HG02938 (cell line): ENCODE measurements around the gene TNS4.

Experiments
- ATAC-seq: cut with Tn5 transposase; IDR thresholded peaks from one replicate; pipeline ENCODE4 v1.9.1; 2021; ENCODE audit warnings: mild to moderate bottlenecking, moderate library complexity; ENCODE audit not compliant: unreplicated experiment

The TNS4 gene

DNA sequence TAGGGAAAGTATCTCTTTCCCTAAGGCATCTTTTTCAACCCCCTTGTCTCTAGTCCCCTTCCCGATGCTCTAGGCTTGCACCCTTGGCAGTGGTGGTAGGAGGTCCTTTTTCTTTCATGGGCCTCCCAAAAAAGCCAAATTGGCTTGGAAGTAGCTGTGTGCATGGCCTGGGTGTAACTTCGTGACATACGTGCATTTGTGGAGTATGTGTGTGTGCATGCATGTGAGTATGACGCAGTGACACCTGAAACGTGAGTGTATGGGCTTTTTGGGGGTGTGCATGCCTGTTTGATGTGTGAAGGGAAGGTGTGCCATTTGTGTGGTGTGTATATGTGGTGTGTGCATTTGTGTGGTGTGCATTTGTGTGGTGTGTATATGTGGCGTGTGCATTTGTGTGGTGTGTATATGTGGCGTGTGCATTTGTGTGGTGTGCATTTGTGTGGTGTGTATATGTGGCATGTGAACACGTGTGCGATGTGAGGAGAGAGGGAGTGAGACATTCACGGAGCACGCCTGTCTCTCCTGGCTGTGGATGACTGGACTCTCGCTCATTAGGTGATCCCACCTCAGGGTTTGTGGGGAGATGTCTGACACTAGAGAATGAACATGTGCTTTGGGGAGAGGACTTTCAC lies 42.5 kb downstream of the TNS4 start:
- ATAC-seq = no peak

DNA sequence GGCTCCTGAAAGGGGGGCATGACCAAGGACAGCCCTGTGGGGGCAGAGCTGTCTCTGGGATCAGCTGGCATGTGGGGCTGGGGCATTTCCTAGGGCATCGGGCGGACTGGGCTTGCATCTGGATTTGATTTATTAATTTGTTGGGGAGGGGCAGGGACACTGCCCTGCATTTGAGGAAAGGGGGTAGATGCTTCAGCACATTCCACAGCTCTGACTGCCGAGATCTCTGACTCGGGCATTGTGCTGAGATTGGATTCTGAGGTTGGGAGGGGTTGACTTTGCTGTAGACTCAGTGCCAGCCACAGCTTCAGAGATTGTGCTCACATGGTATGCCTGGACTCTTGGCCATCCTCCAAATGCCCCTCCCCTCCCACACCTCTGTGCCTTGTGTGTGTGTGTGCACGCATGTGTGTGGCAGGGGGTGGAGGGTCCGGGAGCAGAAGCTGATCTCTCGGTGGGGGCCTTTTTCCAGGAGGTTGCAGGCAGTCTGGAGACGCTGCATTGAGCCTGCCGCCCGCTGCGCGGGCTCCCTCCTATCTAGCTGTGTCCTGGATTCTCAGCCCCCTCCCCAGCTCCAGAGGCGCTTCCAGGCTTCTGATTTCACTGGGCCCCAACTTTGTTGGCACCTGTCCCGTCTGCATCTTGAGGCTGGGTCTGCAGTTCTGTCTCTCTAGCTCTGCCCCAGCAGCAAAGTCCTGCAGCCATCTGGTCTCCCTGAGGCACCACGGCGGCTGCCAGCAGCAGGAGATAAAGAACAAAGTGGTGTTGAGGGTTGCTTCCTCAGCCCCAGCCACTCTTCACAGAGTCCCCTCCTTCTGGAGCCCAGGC lies 43.2 kb downstream of the TNS4 start:
- no peak for ATAC-seq

DNA sequence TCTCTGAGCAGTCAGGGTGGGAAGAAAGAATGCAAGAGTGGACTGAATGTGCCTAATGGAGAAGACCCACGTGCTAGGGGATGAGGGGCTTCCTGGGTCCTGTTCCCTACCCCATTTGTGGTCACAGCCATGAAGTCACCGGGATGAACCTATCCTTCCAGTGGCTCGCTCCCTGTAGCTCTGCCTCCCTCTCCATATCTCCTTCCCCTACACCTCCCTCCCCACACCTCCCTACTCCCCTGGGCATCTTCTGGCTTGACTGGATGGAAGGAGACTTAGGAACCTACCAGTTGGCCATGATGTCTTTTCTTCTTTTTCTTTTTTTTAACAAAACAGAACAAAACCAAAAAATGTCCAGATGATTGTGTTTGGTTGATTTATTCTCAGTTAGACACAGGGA lies 44.1 kb downstream of the TNS4 start:
- no peak for ATAC-seq

DNA sequence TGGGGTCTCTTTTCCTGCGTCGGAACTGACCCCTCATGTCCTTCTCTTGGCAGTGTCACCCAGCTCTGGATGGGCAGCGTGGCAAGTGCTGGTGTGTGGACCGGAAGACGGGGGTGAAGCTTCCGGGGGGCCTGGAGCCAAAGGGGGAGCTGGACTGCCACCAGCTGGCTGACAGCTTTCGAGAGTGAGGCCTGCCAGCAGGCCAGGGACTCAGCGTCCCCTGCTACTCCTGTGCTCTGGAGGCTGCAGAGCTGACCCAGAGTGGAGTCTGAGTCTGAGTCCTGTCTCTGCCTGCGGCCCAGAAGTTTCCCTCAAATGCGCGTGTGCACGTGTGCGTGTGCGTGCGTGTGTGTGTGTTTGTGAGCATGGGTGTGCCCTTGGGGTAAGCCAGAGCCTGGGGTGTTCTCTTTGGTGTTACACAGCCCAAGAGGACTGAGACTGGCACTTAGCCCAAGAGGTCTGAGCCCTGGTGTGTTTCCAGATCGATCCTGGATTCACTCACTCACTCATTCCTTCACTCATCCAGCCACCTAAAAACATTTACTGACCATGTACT lies 44.9 kb downstream of the TNS4 start:
- no peak for ATAC-seq

DNA sequence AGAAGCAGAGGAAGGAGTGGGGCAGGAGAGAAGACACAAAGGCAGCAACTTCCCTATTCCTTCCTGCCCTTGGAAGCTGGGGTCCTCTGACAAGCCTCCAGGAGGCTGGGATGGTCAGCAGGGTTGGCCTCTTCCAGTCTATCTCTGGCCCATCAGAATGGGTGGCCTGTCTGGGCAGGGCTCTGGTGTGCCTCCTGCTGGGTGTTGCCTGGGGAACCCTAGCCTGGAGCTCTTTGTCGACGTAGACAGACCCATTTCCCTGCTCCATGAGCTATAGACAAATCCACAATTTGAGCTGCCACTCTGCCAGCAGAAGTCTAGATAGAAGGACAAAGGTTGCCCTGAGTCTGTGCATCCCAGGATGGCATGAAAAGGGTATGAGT lies 46.8 kb downstream of the TNS4 start:
- no peak for ATAC-seq

DNA sequence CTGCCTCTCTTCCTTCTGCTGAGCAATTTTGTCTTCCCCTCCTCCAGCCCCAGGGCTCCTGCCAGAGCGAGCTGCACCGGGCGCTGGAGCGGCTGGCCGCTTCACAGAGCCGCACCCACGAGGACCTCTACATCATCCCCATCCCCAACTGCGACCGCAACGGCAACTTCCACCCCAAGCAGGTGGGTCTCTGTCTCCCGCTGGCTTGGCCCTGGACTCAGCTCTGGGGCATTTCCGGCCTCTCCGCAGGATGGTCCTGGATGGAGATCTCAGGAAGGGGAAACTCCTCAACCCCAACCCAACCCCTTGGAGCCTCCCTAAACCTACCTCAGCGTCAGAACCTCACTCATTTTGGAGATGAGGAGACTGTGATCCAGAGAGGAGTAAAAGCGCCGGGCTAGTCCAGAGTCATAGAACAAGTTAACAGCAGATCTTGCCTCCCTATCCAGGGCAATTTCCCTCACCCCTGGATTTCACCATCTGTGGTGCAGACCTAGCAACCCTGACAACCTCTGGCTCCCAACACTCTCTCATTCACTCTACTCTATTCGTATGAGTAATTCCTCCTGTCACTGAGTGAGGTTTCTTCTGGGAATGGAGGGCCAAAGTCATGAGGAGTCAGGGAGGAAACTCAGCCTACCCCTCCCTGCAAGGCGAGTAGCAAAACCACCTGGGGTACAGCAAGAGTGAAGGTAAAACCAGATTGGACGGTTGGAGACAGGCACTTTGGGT lies 47.4 kb downstream of the TNS4 start:
- ATAC-seq = no peak

DNA sequence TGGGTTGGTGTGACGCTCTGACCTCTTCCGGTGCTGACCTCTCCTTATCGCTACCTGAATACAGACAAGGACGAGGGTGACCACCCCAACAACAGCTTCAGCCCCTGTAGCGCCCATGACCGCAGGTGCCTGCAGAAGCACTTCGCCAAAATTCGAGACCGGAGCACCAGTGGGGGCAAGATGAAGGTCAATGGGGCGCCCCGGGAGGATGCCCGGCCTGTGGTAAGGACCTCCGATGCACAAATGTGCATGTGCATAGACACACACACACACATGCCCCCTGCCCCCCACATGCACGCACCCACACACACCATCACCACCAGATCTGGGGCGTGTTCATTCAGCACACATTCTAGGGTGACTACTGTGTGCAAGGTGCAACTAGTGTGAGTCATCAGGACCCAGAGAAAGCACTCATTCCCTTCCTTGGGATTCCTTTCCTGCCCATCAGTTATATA lies 48.5 kb downstream of the TNS4 start:
- no peak for ATAC-seq

DNA sequence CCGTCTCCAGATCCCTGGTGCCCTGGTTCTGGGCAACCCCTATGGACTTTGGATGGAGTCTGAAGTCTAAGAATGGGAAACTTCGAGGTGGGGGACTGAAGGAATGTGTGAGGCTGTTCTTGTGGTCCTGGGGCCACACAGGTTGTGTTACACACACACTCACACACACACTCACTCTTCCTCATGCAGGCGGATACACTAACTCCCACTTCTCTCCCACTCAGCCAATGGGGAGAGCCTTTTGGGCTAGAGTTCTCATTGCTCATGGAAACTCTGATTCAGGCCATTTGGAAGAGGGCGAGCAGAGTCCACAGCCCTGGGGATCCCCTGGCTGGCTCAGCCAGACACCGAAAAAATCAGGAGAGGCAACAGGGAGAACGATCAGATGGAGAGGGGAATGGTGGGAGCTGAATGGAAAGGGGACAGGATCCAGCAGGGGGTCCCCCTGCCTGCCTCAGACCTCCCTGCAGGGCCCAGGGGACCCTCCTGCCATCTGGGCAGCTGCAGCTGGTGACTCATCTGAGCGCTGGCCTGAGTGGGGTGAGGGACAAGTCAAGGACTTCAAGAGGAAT lies 49.1 kb downstream of the TNS4 start:
- no peak for ATAC-seq

DNA sequence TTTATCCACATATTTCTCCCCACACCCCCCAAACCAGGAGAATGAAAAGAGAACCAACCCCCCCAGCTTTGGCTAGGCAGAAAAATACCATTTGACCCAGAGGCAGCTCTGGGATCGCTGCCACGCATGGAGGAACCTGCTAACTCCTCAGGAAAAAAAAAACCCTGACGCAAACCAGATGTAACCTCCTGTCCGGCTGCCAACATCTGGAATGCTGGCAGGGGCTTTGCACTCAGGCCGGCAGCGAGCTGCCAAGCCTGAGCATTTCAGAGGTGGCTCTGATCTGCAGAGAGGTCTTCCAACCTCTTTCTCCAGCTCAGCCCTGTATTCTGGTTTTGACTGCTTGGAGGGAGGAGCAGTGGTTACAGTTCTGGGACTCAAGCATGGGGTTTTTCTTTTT lies 50.0 kb downstream of the TNS4 start:
- no peak for ATAC-seq

DNA sequence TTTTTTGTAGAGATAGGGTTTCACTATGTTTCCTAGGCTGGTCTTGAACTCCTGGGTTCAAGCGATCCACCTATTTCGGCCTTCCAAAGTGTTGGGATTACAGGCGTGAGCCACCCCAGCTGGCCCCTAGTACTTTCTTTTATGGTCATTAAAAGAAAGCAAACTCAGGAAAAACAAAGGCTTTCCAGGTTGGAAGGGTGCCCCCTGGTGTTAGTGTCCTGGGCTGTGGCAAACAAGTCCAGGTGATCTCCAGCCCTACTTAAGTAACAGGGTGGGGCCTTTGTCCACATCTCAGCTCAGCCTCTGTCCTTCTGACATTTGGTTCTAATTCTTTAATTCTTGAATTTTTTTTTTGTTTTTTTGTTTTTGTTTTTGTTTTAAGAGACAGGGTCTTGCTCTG lies 51.2 kb downstream of the TNS4 start:
- no peak for ATAC-seq

DNA sequence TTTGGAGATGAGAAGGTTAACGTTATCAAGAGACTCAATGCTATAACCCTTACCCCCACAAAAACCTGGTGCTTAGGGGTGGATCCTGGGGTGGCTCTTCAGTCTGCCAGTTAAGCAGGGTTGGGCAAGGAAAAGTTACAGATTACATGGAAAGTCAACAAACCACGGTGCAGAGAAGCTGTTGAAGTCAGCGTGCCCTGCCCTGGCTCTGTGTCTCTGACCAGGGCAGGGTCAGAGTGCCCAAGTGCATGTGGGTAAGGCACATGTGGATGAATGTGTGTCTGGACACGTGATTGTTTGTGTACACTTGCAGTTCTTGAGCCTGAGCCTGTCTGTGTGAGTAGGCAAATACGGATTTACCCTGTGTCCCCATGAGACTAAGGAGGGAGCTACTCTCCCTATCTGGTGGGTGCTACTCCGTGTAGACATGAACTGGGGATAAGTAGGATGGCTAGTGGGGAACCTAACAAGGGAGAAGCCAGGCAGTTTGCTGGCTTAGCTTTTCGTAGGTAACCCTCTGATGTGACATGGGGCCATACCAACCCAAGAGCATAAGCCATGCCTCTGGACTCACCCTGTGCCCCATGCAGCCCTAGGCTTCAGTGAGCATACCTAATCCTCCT lies 52.7 kb downstream of the TNS4 start:
- ATAC-seq = no peak

DNA sequence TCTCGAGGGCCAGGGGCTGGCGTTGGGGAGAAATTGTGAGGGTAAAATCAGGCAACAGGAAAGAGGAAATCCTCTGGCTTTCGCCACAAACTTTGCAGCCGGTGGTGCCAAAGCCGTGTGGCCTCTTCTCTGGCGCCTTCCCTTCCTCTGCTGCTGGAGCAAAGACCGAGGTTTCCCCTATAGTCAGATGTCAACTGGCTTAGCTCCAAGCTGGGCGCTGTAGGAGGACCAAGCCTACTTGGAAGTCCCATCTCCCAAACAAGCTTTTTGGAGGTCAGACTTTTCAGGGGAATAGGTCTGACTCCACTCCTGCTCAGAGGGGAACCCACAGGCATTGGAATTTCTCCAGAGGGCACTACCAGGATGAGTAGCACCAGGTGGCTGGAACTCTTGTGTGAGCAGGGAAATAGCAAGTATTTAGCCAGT lies 53.2 kb downstream of the TNS4 start:
- ATAC-seq = no peak

DNA sequence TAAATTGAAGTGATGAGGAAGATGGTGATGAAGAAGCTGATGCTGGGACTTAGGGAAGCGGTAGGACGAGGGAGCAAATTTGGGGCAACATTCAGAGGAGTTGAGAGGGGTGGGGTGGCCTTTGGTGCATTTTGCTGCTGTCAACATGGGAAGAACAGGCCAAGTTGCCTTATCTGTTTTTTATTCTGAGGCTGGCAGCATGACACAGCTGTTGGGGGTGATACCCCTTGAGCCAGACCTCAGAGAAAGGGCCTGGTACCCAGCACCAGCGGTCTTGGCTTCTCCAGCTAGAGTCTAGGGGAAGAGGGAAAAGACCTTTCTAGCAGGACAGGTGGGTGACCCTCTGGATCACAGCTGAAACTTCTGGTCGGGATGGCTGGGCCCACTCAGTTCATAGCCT lies 53.6 kb downstream of the TNS4 start:
- no peak for ATAC-seq

DNA sequence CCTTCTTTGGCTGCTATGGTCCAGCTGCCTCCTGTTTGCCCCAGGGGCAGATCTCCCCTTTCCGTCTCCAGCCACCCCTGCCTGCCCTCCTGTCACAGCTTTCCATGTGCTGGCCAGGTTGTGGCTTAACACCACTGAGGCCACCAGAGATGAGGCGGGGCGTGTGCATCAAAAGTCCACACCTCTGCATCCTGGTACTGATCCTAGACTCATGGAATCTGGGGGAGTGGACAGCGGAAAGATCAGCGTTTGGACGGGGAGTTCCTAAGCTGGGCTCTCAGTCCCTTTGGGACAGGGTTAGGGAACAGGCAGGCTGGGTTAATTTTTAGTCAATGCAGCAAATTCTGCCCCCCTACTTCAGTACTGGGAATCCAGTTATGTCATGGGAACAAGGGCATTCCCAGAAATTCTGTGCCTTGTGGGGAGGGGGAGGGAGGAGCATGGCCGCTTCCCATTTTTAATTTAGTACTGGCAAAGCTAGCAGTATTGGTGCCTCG lies 54.2 kb downstream of the TNS4 start:
- no peak for ATAC-seq

DNA sequence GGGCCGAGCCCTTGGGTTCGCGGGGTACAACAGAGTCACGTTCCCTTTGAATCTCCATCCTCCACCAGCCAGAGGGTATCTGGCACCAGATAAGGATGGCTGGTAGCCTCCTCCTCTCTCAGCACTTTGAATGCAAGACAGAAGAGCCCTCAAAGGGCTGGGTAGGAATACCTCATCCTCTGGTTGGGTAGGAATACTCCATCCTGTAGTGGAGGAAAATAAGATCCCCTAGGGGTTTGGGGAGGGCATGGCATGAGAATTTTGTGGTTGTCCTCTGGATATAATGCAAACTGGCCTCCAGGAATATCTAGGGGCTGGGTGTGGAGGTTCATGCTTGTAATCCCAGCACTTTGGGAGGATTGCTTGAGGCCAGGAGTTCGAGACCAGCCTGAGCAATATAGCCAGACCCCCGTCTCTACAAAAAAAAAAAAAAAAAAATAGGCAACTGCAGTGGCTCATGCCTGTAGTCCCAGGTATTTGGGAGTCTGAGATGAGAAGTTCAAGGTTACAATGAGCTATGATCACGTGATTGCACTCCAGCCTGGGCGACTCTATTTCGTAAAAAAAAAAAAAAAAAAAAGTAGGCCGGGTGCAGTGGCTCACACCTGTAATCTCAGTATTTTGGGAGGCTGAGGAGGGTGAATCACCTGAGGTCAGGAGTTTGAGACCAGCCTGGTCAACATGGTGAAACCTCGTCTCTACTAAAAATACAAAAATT lies 55.5 kb downstream of the TNS4 start:
- no peak for ATAC-seq

DNA sequence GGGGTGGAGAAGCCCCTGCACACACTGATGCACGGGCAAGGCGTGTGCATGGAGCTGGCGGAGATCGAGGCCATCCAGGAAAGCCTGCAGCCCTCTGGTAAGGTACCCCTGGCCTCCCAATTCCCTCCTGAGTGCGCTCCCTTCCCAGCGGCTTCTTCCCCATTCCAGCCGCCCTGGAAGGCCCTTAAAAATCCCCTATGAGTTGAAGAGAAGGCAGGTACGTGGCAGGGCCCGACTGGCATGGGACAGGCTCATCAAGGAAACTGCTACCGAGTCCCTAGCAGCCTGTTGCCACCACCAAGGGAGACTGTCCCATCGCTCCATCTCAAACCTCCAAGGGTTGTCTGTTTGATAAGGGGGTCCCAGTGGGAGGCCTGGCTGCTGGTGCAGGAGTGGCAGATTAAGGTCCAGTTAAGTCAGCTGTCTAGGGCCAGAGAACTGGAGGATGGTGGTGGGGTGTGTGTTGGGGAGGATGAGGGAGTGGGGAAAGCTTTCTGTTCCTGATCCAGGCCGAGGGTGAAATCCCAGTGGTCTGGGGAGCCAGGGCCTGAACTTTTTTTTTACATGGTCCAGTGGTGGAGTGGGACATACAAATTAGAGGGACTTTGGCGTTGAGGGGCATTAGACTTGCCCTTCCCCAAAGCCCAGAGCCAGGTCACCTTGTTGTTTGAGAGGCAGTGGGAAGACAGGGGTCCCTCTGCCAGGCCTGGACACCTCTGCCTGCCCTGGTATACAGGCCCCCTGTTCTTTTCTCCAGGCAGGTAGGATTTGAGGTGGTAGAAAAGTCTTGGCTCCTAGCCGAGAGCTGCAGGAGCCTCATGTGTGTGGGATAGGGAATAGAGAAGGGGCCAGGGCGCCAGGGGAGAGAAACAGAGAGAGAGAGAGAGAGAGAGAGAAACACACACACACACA lies 57.2 kb downstream of the TNS4 start:
- ATAC-seq = peak; percentile 4

DNA sequence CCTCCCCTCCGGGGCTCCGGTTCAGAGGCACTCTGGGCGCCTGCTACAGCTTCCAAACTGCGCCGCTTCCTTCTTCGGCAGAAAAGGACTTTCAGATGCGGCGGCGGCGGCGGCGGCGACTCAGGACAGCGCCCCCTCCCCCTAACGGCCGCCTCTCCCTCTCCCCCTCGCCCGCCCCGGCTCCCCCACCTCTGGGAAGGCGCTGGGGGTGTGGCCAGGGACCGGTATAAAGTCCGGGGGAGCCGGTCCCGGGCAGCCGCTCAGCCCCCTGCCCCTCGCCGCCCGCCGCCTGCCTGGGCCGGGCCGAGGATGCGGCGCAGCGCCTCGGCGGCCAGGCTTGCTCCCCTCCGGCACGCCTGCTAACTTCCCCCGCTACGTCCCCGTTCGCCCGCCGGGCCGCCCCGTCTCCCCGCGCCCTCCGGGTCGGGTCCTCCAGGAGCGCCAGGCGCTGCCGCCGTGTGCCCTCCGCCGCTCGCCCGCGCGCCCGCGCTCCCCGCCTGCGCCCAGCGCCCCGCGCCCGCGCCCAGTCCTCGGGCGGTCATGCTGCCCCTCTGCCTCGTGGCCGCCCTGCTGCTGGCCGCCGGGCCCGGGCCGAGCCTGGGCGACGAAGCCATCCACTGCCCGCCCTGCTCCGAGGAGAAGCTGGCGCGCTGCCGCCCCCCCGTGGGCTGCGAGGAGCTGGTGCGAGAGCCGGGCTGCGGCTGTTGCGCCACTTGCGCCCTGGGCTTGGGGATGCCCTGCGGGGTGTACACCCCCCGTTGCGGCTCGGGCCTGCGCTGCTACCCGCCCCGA lies 58.0 kb downstream of the TNS4 start, which contains the start of gene IGFBP4:
Gene IGFBP4 (plus strand): TSS at position 255 of the 792 bp plus-strand sequence. CDS start 286 bp downstream, at position 541.
- no peak for ATAC-seq
